ENCODE results near the gene WDPCP. TPM values are rescaled to one million over a fixed set of nuclear protein-coding genes. Genes with fewer than 3 reads are reported as not detected.
A peak's percentile ranks its signal among the peaks of the same experiment; 100 is the strongest.

Gene WDPCP
- total and polyA plus RNA-seq, 4 donors, result 1.1 to 7.6 (median 2.7) TPM

GRCh38 chr2:63189026-63189425, 399.3 kb downstream of the WDPCP start:
- Histone ChIP-seq H3K4me1 (ENCODE audit: control insufficient read depth in 4 of 4, insufficient read depth in 4 of 4, low read length in 3 of 4) (no peaks in the 10 kb centered on the region), H3K27me3 (ENCODE audit: control insufficient read depth in 4 of 4, insufficient read depth in 4 of 4, low read length in 3 of 4) (no peaks in the 10 kb centered on the region), H3K36me3 (ENCODE audit: control insufficient read depth in 4 of 4, insufficient read depth in 3 of 4, low read depth in 1 of 4, low read length in 3 of 4) (no peaks in the 10 kb centered on the region), H3K9me3 (ENCODE audit: control insufficient read depth in 4 of 4, low read length in 3 of 4) (no peaks in the 10 kb centered on the region), H3K27ac (ENCODE audit: low read depth in 1 of 2, low read length in 2 of 2) (no peak overlapping the region), H3K4me3 (ENCODE audit: low read depth in 1 of 3, low read length in 3 of 3) (peak overlapping the region in 1 of 3 donors; percentile 7), H3K9ac (ENCODE audit: low read depth in 1 of 2, low read length in 2 of 2) (no peak overlapping the region)
- TF ChIP-seq RAD21 (IDR thresholded peaks at IDR 0.05), result peak; percentile 78 to 82
- TF ChIP-seq YY1 (IDR thresholded peaks at IDR 0.05), result no peak
- TF ChIP-seq REST (IDR thresholded peaks at IDR 0.05), result no peak
- no peak for TF ChIP-seq ATF3 (IDR thresholded peaks at IDR 0.05)
- TF ChIP-seq NR2F2 (IDR thresholded peaks at IDR 0.05), result no peak
- no peak for TF ChIP-seq EGR1 (IDR thresholded peaks at IDR 0.05; ENCODE audit: low read depth in 2 of 2)
- no peak for TF ChIP-seq GABPA (IDR thresholded peaks at IDR 0.05 in 1 of 2, conservative IDR thresholded peaks at IDR 0.05 in 1 of 2)
- TF ChIP-seq CTCF (IDR thresholded peaks at IDR 0.05; ENCODE audit: low read depth, low read length, missing input control), result peak; percentile 63
- TF ChIP-seq MAX (IDR thresholded peaks at IDR 0.05), result no peak
- no peak for TF ChIP-seq JUND (IDR thresholded peaks at IDR 0.05)
- no peak for TF ChIP-seq RXRA (IDR thresholded peaks at IDR 0.05)
- no peak for TF ChIP-seq SP1 (IDR thresholded peaks at IDR 0.05)
- no peak for TF ChIP-seq HNF4G (IDR thresholded peaks at IDR 0.05)
- TF ChIP-seq FOXA1 (IDR thresholded peaks at IDR 0.05), result no peak
- TF ChIP-seq HNF4A (conservative IDR thresholded peaks at IDR 0.05), result no peak
- no peak for TF ChIP-seq ZBTB33 (IDR thresholded peaks at IDR 0.05)
- TF ChIP-seq FOXA2 (IDR thresholded peaks at IDR 0.05), result no peak
- no peak for DNase-seq (ENCODE audit: low spot score)
- 27% methylated on average over 4 of the region's 4 CpGs for WGBS

- Histone ChIP-seq H3K27me3 (ENCODE audit: control insufficient read depth in 4 of 4, insufficient read depth in 4 of 4, low read length in 3 of 4) (no peaks in the 10 kb centered on the region), H3K36me3 (ENCODE audit: control insufficient read depth in 4 of 4, insufficient read depth in 3 of 4, low read depth in 1 of 4, low read length in 3 of 4) (no peaks in the 10 kb centered on the region), H3K9ac (ENCODE audit: low read depth in 1 of 2, low read length in 2 of 2) (no peak overlapping the region), H3K4me1 (ENCODE audit: control insufficient read depth in 4 of 4, insufficient read depth in 4 of 4, low read length in 3 of 4) (no peaks in the 10 kb centered on the region), H3K4me3 (ENCODE audit: low read depth in 1 of 3, low read length in 3 of 3) (no peak overlapping the region), H3K9me3 (ENCODE audit: control insufficient read depth in 4 of 4, low read length in 3 of 4) (no peaks in the 10 kb centered on the region), H3K27ac (ENCODE audit: low read depth in 1 of 2, low read length in 2 of 2) (no peak overlapping the region)
- no peak for TF ChIP-seq JUND (IDR thresholded peaks at IDR 0.05)
- TF ChIP-seq GABPA (IDR thresholded peaks at IDR 0.05 in 1 of 2, conservative IDR thresholded peaks at IDR 0.05 in 1 of 2), result no peak
- no peak for TF ChIP-seq SP1 (IDR thresholded peaks at IDR 0.05)
- no peak for TF ChIP-seq HNF4G (IDR thresholded peaks at IDR 0.05)
- no peak for TF ChIP-seq HNF4A (conservative IDR thresholded peaks at IDR 0.05)
- TF ChIP-seq CTCF (IDR thresholded peaks at IDR 0.05; ENCODE audit: low read depth, low read length, missing input control), result no peak
- no peak for TF ChIP-seq MAX (IDR thresholded peaks at IDR 0.05)
- no peak for TF ChIP-seq YY1 (IDR thresholded peaks at IDR 0.05)
- TF ChIP-seq ZBTB33 (IDR thresholded peaks at IDR 0.05), result no peak
- TF ChIP-seq FOXA2 (IDR thresholded peaks at IDR 0.05), result no peak
- TF ChIP-seq NR2F2 (IDR thresholded peaks at IDR 0.05), result no peak
- TF ChIP-seq EGR1 (IDR thresholded peaks at IDR 0.05; ENCODE audit: low read depth in 2 of 2), result no peak
- TF ChIP-seq RAD21 (IDR thresholded peaks at IDR 0.05), result no peak
- no peak for DNase-seq (ENCODE audit: low spot score)
- WGBS, result 95% methylated on average over 3 of the region's 3 CpGs
Measured at GRCh38 chr2:63186331-63186730, 401.9 kb downstream of the WDPCP start.
